AG04450 (cell line): ENCODE measurements around the gene DLK2. TPM values are rescaled to one million over a fixed set of nuclear protein-coding genes. Genes with fewer than 3 reads are reported as not detected.

ENCODE experiments used
- CTCF ChIA-PET: fragments of 300-600, 350-600 bp; formaldehyde crosslinking; extraction: SDS; loops from one replicate; lab custom pipeline; 2022; ENCODE audit warnings: antibody characterized with exemption, inconsistent platforms; lab: Charles Lee
- POLR2A ChIA-PET: fragments of 350-600 bp; formaldehyde crosslinking; extraction: SDS; loops from one replicate; lab custom pipeline; 2021; ENCODE audit warnings: antibody characterized with exemption, inconsistent platforms; lab: Yijun Ruan, JAX
- DNase-seq: peaks from one replicate; pipeline ENCODE4 v3.0.0-alpha.2; 2011; ENCODE audit warnings: low read depth, low spot score
- H3K27ac ChIP-seq: one replicate; pipeline ENCODE4 v1.5.1; 2012; ENCODE audit warnings: low read depth, low read length, control low read depth
- H3K27me3 ChIP-seq: one replicate; pipeline ENCODE4 v1.6.0; 2012; ENCODE audit warnings: low read length; ENCODE audit not compliant: control insufficient read depth, insufficient read depth
- H3K4me3 ChIP-seq: 2 replicates; pipeline ENCODE4 v1.5.1; 2011; ENCODE audit warnings: mild to moderate bottlenecking, low read depth, low read length, control low read depth
- H3K9me3 ChIP-seq: 2 replicates; pipeline ENCODE4 v1.5.1; 2012; ENCODE audit warnings: low read length; ENCODE audit not compliant: control insufficient read depth, insufficient read depth
- polyA minus RNA-seq: library from RNA; depleted of rRNA, polyadenylated mRNA; stranded (reverse); fragments of >200 nt; gene quantifications from 2 replicates; pipeline ENCODE4 v1.2.3, GENCODE V29; 2011; rRNA and poly(A)+ RNA removed
- polyA plus RNA-seq: library from polyadenylated mRNA; depleted of rRNA; stranded (reverse); fragments of >200 nt; gene quantifications from 2 replicates; pipeline ENCODE4 v1.2.3, GENCODE V29; 2011; rRNA removed
- TF ChIP-seq, protein P1 (sequence below): IDR thresholded peaks from 2 replicates; pipeline ENCODE4 v1.5.1; 2011; ENCODE audit warnings: low read depth, low read length, control low read depth, inconsistent platforms

DLK2 gene, protein sequence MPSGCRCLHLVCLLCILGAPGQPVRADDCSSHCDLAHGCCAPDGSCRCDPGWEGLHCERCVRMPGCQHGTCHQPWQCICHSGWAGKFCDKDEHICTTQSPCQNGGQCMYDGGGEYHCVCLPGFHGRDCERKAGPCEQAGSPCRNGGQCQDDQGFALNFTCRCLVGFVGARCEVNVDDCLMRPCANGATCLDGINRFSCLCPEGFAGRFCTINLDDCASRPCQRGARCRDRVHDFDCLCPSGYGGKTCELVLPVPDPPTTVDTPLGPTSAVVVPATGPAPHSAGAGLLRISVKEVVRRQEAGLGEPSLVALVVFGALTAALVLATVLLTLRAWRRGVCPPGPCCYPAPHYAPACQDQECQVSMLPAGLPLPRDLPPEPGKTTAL
- polyA plus RNA-seq (0.62 and 0.86 TPM in 2 replicates), polyA minus RNA-seq (0.26 and 0.97 TPM in 2 replicates)

DNA sequence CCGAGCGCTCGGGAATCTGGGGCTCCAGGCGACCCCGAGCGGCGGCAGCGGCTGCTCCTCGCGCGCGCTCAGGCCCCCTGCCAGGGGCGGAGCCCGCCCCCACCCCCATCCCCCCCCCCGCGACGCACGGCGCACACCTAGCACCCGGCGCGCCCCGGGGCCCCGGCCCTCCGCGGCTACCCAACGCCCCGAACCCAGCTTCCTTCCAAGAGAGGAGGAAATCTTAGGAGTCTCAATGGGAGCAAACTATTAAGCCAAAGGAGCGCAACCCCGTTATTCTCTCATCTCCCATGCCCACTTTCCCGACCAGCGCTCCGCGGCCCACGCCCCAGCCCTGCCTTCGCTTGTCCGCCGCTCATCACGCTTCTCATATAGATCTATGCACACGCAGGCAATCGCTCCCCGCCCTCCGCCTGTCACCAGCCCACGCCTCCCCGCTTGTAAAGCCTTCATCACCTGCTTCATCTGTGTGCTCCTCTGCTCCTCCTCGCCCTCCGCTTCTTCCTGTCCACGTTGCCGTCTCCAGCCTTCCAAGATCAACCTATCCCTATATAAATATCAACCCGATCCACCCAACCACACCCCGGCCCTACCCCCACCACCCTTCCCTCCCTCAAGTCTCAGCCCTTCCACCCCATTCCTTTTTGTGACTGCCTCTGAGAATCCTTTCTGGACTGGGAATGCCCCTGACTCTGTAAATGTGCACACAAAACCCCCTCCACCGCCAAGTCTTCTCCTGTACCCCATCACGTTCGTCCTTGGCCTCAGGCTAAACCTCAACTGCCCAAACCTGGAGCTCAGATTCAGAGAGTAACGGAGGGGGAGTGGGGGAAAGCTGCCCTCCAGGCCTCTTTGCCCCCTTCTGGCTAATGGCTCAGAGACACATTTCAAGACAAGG, at the start of gene DLK2:
TSS of gene DLK2 (minus strand) at position 18 of the 898 bp plus-strand sequence. CDS start 723 bp downstream, outside the sequence.
- TF ChIP-seq, protein P1, sequence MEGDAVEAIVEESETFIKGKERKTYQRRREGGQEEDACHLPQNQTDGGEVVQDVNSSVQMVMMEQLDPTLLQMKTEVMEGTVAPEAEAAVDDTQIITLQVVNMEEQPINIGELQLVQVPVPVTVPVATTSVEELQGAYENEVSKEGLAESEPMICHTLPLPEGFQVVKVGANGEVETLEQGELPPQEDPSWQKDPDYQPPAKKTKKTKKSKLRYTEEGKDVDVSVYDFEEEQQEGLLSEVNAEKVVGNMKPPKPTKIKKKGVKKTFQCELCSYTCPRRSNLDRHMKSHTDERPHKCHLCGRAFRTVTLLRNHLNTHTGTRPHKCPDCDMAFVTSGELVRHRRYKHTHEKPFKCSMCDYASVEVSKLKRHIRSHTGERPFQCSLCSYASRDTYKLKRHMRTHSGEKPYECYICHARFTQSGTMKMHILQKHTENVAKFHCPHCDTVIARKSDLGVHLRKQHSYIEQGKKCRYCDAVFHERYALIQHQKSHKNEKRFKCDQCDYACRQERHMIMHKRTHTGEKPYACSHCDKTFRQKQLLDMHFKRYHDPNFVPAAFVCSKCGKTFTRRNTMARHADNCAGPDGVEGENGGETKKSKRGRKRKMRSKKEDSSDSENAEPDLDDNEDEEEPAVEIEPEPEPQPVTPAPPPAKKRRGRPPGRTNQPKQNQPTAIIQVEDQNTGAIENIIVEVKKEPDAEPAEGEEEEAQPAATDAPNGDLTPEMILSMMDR: no peak
- DNase-seq: no peak
- ChIA-PET CTCF (interaction anchor here (0.9 to 5.7 kb wide), 4 partner anchors 19 to 50 kb away, joined by 3 to 53 read pairs (median 4); no protein-coding TSS in a partner anchor), POLR2A (interaction anchor here (1.0 kb wide), 1 partner anchor 54 kb away, joined by 5 read pairs; the partner anchor contains the start of gene LRRC73)
- H3K27ac ChIP-seq: no peak within 1 kb of the TSS
- H3K9me3 ChIP-seq: no peaks in the 10 kb centered on the region; the same call in 1 of the 2 replicates
- H3K4me3 ChIP-seq: peak within 1 kb of the TSS; percentile 60
- peaks cover 3% of the 10 kb centered on the region for H3K27me3 ChIP-seq

DNA sequence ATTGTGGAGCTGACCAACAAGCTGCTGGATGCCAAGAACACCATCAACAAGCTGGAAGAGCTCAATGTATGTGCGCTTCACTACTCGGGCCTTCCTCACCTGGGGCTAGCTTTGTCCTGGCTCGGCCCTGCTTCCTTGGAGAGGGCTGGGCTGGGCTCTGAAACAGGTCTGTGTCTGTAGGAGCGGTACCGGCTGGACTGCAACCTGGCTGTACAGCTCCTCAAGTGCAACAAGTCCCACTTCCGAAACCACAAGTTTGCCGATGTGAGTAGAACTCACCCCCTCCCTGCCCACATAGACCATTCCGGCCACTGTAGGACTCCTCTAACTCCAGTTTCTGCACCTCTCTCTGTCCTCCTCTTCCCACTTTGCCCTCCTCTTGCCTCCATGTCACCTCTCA, 48.1 kb upstream of the DLK2 start:
- Histone ChIP-seq H3K4me3 (no peak overlapping the region), H3K27ac (no peak overlapping the region), H3K27me3 (no peaks in the 10 kb centered on the region), H3K9me3 (no peaks in the 10 kb centered on the region; the same call in 1 of the 2 replicates)
- ChIA-PET POLR2A (no interaction called here), CTCF (interaction anchor here (0.7 kb wide), 2 partner anchors 89 to 240 kb away, joined by 3 read pairs; no protein-coding TSS in a partner anchor)
- TF ChIP-seq, protein P1: no peak
- no peak for DNase-seq

DNA sequence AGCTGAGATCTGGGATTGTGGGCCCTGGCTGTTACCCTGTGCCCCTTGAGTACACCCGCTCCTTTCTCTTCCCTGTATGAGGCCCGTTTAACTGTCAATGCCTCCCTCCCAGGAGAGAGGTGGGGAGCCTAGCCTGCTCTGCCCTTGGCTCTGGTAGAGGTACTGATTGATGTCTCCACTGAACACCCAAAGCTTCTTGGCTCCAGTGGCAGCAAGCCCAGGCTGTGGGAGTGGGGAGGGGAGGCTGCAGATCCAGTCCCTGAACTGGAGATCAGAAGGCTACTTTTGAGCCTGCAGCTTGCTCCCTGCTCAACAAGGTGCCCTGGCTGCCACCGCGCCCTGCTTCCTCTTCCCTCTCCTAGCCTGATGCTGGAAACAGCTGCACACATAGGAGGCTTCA, 47.3 kb upstream of the DLK2 start:
- TF ChIP-seq, protein P1: no peak
- ChIA-PET POLR2A (interaction anchor here (0.5 kb wide), 1 partner anchor 128 kb away, joined by 6 read pairs; no protein-coding TSS in a partner anchor), CTCF (no interaction called here)
- no peak overlapping the region for H3K27ac ChIP-seq
- H3K27me3 ChIP-seq: no peaks in the 10 kb centered on the region
- H3K9me3 ChIP-seq: no peaks in the 10 kb centered on the region; the same call in 1 of the 2 replicates
- DNase-seq: no peak
- no peak overlapping the region for H3K4me3 ChIP-seq

DNA sequence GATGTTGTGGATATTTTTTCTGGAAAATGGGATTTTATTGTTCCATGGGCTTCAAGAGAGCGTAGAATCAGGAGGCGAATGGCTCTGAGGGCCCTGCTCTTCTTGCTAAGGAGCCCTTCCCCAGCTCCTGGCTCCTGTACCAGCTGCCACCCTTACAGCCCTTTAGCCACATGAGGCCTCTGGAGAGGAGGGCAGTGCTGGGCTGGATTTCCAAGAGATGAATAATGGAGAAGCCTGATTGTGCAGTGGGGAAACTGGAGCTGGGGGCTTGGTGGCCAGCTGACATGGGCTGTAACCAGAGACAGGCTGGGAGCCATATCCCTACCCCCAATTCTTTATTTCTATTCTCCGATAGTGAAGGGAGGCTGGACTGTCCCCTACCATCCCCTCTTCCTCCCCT, 45.6 kb upstream of the DLK2 start:
- Histone ChIP-seq H3K27me3 (no peaks in the 10 kb centered on the region), H3K27ac (no peak overlapping the region), H3K4me3 (no peak overlapping the region), H3K9me3 (no peaks in the 10 kb centered on the region)
- TF ChIP-seq, protein P1: no peak
- CTCF ChIA-PET: interaction anchor here (1.0 kb wide), 1 partner anchor 46 kb away, joined by 3 read pairs; the partner anchor contains the start of gene DLK2
- no peak for DNase-seq
- POLR2A ChIA-PET: no interaction called here
